Fibroblast of skin of back (primary cell): ENCODE measurements around the gene RAB35.
A peak's percentile ranks its signal among the peaks of the same experiment; 100 is the strongest.

ENCODE experiments used
- DNase-seq: peaks from one replicate; pipeline ENCODE4 v3.0.0-alpha.2; 2013

The RAB35 gene

GRCh38 chr12:120103044-120103338 is 13.6 kb downstream of the RAB35 start:
- no peak for DNase-seq

- no peak for DNase-seq
Observed at GRCh38 chr12:120102189-120103043, 14.1 kb downstream of the RAB35 start.

DNA sequence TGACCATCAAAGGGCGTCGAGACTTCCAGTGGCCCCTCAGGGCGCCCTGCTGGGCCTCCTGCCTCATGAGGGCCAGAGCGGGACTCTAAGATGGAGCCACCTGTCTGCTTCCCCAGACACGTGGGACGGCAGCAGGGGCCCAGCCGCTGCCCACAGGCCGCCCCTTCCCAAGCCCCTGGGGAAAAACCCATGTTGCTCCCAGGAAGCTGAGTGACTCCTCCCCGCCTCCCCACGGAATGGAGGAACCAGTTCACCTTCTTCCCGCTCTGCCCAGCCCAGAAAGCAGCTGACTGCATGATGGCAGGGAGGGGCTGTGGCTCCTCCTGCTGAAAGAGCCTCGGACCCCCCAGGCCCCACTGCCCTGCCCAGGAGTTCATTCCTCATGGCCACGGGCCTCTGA is 14.9 kb downstream of the RAB35 start:
- DNase-seq = no peak

DNA sequence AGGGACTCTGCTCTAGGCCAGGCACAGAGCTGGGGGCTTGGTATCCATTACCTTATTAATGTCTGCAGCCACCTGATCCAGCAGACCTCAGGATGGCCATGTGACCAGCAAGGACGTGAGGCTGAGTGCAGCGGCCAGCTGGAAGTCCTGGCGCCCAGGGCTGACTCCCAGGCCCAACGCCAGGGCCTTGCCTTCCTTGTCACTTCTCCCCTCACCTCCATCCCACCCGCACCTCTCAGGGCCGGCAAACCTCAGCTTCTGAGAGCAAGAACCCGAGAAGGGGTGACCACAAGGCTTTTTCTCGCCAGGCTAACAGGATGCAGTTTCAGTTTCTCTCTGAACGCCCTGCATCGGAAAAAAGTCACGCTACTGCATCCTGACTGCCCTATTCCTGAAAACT is 15.4 kb downstream of the RAB35 start:
- no peak for DNase-seq

DNA sequence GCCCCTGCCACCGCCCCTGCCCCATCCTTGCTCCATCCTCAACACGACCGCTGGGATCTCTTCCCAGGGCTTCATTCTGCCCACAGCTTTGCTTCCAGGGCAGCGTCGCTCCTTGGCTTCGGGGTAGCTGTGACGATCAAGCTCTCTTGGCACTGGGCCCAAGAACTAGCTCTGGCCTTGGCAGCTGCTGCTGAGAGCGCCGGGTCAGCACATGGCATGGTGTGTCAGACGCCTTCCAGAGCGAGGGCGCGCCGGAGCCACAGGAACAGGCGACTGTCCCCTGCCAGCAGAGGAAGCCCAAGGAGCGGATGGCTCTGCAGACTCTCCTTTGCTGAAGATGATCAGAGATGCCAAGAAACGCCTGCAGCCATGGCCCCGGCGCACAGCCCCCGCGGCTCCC is 15.9 kb downstream of the RAB35 start:
- DNase-seq = no peak

DNA sequence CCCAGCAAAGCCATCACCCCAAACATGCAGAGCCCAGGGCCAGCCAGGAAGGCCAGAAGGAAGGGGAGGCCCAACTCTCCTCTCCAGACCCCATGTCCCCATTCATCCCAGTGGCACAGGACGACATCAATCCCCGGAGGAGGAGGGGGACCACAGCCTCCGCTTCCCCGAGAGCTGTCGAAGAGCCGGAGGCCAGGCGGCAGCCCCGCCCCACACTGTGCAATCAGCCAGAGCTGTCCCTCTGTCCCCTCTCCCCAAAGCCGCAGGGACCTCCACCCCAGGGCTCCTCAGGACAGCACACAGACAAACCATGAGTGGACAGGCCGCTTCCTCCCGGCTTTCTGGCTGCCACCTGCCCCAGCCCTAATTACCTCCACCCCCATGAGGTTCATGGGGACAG is 16.8 kb downstream of the RAB35 start:
- no peak for DNase-seq

GRCh38 chr12:120098756-120099470 is 17.6 kb downstream of the RAB35 start:
- no peak for DNase-seq

- no peak for DNase-seq
Observed at GRCh38 chr12:120096671-120097202, 19.8 kb downstream of the RAB35 start.

DNA sequence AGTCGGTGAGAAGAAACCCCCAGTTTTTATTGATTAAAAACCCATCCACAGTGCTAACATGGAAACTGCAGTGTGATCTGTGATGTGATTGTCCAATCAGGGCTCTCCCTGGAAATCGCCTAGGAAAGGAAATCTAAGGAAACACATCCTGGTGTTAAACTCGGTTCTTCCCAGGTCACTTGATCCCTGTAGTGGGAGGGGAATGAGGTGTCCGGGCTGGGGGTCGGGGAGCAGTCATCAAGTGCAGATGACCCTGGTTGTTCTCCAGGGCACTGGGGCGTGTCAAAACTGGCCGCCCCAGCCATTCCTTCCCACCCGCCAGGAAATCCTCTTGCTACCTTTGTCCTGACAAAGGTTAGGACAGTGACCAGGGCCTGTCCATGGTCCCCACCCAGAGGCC is 20.8 kb downstream of the RAB35 start:
- no peak for DNase-seq

GRCh38 chr12:120095331-120095730 is 21.2 kb downstream of the RAB35 start:
- no peak for DNase-seq

- no peak for DNase-seq
Observed at GRCh38 chr12:120094485-120094884, 22.1 kb downstream of the RAB35 start.

DNA sequence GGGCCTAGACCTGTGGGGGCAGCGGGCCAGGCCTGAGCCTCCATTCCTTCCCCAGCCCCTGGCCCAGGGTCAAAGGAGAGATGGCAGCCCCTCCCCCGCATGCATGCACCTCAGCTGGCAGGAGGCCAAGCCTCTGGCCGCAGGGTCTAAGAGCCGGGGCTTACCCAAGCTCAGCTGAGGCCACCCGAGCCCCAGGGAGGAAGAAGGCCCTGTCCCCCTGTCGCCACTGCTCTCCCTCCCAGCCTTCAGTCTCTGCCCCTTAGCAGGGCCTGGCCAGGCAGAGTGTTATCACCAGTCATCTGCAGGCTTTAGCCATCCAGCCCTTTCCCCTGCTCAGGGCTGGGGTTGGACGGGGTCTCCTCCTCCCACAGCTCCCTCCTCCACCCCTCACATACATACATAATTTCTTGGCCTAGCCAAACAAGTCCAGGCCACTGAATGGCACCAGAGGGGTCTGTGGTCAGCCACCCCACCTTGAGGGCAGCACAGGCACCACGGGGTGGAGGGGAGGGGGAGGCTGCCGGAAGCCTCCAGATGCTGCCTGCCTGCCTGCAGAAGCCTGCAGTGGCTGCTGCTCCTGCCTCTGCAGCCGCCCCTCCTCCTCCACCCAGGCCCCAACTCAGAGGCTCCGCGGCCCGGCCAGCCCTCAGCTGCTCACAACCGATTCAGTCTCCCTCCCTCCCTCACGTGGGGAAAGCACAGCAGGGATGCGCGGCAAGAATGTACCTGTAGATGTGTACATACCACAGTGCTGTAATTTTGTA is 22.8 kb downstream of the RAB35 start:
- DNase-seq = no peak

DNA sequence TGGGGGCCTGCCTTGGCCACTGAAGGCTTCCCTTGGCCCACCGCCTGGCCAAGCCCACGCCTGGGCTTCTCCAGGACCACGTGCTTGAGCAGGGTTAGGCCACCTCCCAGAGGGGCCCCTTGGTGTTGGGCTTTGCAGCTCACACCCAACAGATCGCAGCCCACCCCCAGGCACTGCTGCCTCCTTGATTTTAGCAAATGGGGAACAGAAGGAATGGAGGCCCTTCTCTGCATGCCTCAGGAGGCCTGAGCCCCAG is 23.3 kb downstream of the RAB35 start:
- no peak for DNase-seq

GRCh38 chr12:120092551-120093335 is 23.8 kb downstream of the RAB35 start:
- no peak for DNase-seq

- no peak for DNase-seq
Observed at GRCh38 chr12:120091371-120092090, 25.0 kb downstream of the RAB35 start.

- DNase-seq = no peak
Observed at GRCh38 chr12:120090626-120091295, 25.8 kb downstream of the RAB35 start.

DNA sequence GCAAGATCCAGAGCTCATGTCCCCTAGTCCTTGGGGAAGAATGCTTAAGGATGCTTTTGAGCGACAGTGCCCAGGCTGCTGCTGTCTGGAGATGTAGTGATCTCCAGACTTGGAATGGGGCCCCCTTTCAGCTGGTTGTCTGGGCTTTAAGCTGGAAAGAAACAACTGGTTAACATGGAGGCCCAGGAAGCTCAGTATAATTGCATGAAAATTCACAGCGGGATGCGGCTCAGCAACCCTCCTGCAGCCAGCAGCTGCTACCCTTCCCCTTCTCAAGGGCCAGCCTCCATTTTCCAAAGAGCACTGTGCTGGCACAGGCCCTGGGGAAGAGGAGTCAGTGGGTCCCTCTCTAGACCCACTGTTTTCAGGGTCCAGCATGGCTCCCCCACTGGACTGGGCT is 26.3 kb downstream of the RAB35 start:
- DNase-seq = no peak

DNA sequence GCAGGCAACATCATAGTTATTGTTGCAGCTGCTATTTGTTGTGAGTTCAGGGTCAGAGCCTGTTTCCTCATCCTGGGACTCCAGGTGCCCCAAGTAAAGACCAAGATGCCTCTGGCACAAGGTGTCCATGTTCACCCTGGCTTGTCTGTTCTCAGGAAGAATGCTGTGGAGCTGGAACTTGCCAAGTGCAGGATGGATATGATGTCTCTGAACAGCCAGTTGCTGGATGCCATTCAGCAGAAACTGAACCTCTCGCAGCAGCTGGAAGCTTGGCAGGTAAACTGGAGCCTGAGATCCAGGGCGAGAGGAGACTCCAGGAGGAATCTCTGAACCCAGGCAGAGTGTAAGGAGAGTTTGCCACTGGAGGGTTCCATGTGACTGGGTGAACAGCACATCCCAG is 26.8 kb downstream of the RAB35 start:
- DNase-seq = no peak

- no peak for DNase-seq
Observed at GRCh38 chr12:120089105-120089504, 27.4 kb downstream of the RAB35 start.

DNA sequence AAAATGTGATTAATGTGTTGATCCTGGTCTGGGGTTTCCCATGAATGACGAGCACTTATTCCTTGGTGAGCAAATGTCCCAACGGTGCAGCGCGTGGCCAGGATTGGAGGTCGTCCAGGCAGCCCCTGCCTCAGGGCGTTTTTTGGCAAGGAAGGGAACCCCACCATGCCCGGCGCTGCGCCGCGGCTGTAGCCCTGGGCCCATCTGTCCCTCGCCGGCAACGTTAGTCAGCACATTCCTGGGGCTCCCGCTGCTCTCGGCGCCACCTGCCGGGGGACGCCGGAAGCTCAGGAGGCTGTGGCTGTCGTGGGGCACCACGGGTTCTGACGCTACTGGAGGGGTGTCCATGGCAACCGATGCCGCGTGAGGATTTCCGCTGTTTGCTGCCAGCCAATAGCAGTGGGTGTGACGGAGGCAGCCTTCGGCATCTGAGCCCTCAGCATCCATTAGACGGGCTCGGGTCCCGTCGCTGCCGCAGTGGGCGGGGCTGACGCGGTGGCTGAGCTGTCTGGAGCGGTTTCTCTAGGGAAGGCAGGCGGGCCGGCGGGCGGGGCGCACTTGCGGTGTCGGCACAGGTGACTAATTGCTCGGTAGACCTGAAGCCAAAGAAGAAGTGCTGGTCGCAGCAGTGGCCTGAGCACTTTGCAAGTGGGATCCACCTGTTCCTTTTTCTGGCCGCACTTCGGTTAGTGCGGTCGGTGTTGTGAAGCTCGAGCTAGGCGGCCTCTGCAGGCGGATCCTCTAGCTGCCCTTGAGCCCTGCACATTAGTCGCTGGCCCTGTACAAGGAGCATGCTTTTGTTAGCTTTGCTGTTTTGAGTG is 29.5 kb downstream of the RAB35 start:
- DNase-seq = peak; percentile 98
